Astrocyte of the spinal cord (primary cell): ENCODE data around the gene TCF7.
A peak's percentile ranks its signal among the peaks of the same experiment; 100 is the strongest.

ENCODE experiments used
- DNase-seq: peaks from one replicate; pipeline ENCODE4 v3.0.0; 2011; ENCODE audit warnings: low read depth, low spot score
- H3K4me3 ChIP-seq: 2 replicates; pipeline ENCODE4 v1.5.1; 2011; ENCODE audit warnings: low read depth, mild to moderate bottlenecking, low read length, moderate library complexity
- in situ Hi-C: cut with HindIII; loops from 2 replicates; pipeline ENCODE4 v1.10.0; 2017; ENCODE audit warnings: low sequenced_read_pairs
- TF ChIP-seq, protein P1 (sequence below): IDR thresholded peaks from 2 replicates; pipeline ENCODE4 v1.5.1; 2012; ENCODE audit warnings: low read depth, mild to moderate bottlenecking, low read length, inconsistent platforms

Gene TCF7

DNA sequence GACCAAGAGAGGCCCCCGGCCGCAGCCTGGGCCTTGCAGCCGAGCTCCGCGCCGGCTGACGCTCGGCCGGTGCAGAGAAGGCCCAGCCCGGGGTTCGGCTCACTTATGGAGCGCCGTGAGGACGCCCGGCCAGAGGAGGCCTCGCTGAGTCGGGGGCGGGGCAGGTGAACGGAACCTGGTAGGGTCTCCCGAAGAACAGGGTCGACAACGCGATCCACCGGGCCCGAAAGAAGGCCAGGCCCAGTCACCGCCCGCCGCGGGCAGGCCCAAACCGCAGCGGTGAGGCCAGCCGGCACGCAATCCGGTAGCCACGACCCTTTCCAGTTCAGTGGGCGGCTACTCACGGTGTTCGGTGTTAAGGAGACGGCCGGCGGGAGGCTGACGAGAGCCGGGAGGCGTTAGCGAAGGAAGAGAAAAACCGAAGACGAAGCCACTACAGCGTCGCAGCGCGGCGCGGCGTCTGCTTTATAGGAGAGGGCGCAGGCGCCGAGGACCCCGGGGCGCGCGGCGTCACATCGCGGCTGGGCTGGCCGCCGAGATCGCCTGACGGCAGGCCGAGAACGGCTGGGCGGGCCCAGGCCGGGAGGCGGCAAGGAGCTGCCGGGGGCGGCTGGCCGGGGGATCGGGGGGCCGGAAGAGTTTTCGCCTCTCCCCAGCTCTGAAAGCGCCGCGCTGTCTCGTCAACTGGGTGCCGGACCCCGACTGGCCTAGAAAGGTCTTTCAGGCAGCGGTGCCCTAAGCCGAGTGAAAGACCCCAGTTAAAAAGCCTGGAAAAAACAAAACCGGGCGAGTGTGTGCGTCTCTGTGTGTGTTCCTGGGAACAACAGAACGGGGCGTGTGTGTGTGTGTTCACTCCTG is 62.3 kb downstream of the TCF7 start, which contains the start of gene SKP1:
Gene SKP1, minus strand, starts transcription at position 440 of the 858 bp plus-strand sequence. CDS start 2,928 bp downstream, outside the sequence.
- peak within 1 kb of the TSS; percentile 72 for H3K4me3 ChIP-seq

DNA sequence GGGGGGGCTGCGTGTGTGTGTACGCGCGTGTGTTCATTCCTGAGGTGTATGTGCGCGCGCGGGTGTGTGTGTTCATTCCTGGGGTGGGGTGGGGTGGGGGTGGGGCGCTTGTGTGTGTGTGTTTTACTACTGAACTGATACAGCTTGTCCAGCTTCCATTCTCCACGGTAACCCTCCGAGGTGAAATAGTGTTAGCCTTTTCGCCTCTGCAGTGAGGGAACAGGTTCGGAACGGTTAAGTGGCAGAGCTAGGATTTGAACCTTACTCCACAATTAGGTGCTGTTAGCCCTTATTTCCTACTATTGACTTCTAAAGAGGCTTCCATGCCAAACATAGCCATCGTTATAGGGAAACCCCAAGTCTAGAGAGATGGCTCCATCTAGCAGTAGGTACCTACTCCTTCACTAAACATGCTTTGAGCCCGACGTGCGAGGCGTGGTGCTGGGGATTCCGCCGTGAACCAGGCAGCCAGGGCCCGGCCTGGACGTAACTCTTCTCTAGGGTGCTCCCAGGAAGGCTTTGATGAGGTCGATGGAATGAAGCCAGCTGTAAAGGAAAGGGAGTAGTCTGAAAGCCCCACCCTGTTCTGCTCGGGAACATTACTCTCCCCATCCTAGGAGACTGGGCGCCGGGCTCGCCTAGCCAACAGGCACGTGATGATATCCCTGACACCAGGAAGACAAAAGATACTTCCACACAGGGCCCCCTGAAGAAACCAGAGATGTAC is 63.1 kb downstream of the TCF7 start:
- peak overlapping the region; percentile 72 for H3K4me3 ChIP-seq
- TF ChIP-seq, protein P1, sequence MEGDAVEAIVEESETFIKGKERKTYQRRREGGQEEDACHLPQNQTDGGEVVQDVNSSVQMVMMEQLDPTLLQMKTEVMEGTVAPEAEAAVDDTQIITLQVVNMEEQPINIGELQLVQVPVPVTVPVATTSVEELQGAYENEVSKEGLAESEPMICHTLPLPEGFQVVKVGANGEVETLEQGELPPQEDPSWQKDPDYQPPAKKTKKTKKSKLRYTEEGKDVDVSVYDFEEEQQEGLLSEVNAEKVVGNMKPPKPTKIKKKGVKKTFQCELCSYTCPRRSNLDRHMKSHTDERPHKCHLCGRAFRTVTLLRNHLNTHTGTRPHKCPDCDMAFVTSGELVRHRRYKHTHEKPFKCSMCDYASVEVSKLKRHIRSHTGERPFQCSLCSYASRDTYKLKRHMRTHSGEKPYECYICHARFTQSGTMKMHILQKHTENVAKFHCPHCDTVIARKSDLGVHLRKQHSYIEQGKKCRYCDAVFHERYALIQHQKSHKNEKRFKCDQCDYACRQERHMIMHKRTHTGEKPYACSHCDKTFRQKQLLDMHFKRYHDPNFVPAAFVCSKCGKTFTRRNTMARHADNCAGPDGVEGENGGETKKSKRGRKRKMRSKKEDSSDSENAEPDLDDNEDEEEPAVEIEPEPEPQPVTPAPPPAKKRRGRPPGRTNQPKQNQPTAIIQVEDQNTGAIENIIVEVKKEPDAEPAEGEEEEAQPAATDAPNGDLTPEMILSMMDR = no peak
- in situ Hi-C loops = no loop called here
- no peak for DNase-seq

More for the DNA sequence above, 62.3 kb downstream of the TCF7 start, which contains the start of gene SKP1:
- TF ChIP-seq, protein P1 = no peak
- in situ Hi-C loops = no loop called here
- peak; percentile 81 for DNase-seq

DNA sequence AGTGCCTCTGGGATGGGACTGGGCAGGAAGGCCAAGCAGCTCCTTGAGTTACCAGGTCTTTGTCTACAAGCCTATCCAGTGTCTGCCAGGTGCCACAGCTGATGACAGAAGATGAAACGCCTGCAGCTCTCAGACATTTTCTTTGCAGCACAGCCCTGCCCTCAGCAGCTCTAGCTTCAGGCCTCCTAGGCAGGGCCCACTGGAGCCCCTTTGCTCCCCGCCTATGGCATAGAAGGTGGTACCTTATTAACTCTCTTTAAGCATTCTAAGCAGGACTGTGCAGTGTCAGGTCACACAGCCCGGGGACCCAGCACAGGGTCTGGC is 63.6 kb downstream of the TCF7 start:
- H3K4me3 ChIP-seq = no peak overlapping the region
- TF ChIP-seq, protein P1 = no peak
- in situ Hi-C loops = no loop called here
- no peak for DNase-seq

DNA sequence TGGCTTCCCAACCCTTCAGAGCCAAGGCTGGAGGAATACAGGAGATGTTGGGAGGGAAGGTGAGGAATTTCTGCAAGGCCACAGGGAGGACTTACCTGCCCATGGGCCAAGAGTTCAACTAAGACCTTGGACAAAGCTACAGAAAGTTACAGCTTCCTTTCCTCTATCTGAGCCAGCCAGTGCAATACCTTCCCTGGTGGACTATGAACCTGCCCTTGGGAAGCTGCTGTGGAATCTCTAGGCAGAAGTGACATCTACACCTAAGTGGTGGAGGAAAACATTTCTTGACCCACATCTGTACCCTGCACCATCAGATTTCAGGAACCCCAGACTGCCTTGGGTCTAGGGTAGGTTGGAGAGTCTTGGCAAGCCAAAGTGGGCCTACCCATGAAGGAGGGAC is 69.0 kb downstream of the TCF7 start:
- H3K4me3 ChIP-seq = no peak overlapping the region
- no peak for DNase-seq
- TF ChIP-seq, protein P1 = no peak
- in situ Hi-C loops = no loop called here

- no peak overlapping the region for H3K4me3 ChIP-seq
- TF ChIP-seq, protein P1 = peak; percentile 95
- in situ Hi-C loops = no loop called here
- DNase-seq = peak; percentile 47
Observed at GRCh38 chr5:134184155-134185135, 70.0 kb downstream of the TCF7 start.

GRCh38 chr5:134188092-134188491 is 73.6 kb downstream of the TCF7 start:
- in situ Hi-C loops = no loop called here
- H3K4me3 ChIP-seq = no peak overlapping the region
- no peak for DNase-seq
- TF ChIP-seq, protein P1 = no peak
